GM12874 (cell line): ENCODE results near the gene CLEC16A.

Experiments
- TF ChIP-seq, protein P1 (sequence below): IDR thresholded peaks from 2 replicates; pipeline ENCODE4 v1.5.1; 2011; ENCODE audit warnings: low read depth, mild to moderate bottlenecking, control low read depth, low read length, moderate library complexity; ENCODE audit not compliant: insufficient read depth

Gene CLEC16A

DNA sequence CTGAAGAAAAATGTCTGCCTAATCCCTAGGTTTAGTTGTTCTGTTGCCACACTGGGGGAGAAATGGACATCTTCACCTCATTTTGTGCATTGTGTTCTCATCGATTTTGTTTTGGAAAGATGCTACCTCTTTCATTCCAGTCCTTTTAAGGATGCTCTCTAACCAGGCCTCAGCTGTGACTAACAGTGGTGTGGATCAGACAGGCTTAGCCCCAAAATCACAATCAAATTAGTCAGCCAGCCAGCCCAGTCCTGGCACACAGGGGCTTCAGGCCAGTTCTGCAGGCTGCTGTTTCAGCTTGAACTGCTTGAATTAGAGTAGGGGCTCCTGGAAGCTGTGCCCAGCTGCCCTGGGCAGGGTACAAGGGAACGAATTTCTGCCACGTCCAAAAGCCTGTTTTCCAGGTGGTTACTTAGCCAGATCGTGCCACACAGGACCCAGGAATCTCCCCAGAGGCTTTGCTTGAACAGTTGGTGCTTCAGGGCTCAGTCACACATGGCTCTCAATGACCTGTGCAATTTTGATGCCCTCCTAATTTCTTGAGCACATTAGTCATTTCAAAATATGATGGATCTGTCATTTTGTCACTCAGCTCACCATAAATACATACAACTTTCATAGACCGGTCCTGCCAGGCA lies 60.7 kb downstream of the CLEC16A start:
- TF ChIP-seq, protein P1, sequence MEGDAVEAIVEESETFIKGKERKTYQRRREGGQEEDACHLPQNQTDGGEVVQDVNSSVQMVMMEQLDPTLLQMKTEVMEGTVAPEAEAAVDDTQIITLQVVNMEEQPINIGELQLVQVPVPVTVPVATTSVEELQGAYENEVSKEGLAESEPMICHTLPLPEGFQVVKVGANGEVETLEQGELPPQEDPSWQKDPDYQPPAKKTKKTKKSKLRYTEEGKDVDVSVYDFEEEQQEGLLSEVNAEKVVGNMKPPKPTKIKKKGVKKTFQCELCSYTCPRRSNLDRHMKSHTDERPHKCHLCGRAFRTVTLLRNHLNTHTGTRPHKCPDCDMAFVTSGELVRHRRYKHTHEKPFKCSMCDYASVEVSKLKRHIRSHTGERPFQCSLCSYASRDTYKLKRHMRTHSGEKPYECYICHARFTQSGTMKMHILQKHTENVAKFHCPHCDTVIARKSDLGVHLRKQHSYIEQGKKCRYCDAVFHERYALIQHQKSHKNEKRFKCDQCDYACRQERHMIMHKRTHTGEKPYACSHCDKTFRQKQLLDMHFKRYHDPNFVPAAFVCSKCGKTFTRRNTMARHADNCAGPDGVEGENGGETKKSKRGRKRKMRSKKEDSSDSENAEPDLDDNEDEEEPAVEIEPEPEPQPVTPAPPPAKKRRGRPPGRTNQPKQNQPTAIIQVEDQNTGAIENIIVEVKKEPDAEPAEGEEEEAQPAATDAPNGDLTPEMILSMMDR = no peak

DNA sequence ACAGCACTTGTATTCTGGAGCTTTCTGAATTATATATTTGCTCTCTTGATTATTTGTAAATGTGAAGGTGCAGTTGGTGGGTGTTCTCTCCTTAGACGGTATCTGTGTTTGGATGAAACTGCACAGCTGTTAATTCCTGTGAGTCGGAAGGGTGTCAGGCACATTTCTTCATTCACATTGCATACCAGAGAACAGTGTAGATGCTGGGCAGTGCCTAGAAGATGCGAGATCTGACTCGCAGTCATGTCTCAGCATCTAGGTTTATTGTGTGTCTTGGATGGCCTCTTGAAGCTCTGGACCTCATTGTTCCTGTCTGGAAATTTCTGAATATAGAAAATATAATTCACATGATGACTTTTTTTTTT lies 61.2 kb downstream of the CLEC16A start:
- TF ChIP-seq, protein P1 = no peak

DNA sequence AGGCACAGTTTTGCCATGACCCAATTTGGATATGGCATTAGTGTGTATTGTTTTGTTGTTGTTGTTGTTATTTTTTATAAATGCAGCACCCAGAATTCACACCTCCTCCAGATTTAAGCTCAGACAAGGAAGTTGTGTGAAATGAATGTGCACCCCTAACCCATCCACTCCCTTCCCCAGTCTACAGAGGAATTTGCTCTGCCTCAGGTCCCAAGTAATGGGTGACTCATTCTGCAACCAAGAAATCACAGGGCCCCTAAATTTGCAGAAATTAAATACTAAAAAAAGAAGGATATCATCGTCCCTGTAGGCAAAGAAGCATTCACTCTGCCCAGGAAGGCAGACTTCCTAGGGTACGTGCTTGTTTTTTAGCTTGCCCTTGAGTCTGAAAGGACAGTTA lies 62.3 kb downstream of the CLEC16A start:
- TF ChIP-seq, protein P1 = no peak

DNA sequence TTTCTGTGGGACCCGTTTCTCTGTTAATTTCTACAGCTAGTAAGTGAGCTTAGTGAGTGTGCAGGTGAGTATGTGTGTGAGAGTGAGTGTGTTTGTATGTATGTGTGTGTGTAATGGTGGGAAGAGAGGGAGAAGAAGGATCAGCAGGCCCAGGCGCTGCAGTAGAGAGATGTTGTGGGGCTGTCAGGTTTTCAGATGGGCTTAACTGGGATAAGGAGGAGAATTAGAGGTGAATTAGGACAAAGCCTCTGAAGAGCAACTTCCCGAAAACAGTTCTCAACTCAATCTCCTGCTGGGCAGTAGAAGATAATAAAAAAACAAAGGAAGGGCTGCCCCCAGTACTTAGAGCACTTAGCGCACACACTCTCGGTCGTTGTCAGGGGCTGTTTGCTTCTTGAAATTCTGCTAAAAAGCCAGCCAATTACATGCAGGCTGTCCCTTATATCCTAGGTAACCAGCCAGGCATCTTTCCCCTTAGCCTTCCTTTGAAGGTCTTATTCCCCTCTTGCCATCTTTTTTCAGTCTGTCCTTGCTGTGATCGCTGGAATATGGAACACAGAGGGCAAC lies 63.4 kb downstream of the CLEC16A start:
- TF ChIP-seq, protein P1 = no peak

DNA sequence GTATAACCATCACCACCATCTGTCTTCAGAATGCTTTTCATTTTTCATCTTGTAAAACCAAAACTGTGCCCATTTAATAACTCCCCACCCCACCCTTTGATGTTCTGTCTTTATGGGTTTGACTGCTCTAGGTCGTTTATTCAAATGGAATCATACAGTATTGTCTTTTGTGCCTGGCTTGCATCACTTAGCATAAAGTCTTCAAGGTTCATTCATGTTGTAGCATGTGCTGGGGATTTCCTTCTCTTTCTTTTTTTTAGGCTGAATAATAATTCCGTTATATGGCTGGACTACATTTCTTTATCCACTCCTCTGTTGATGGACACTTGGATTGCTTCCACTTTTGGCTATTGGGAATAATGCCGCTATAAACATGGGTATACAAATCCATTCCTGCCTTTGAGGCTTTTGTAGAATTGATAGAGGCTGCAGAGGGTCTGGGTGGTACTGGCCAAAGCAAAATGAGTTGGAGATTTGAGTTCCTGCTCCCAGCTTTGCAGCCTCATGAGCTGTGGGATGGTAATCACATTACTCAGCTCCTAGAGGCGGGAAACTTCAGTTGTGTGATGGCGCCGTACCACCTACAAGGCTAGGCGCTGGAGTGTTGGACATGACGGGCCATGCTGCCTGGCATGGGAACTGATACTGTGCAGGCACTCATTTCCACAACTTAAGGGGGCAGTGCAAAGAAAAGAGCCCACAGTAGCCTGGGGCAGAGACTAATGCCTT lies 64.8 kb downstream of the CLEC16A start:
- TF ChIP-seq, protein P1 = no peak

DNA sequence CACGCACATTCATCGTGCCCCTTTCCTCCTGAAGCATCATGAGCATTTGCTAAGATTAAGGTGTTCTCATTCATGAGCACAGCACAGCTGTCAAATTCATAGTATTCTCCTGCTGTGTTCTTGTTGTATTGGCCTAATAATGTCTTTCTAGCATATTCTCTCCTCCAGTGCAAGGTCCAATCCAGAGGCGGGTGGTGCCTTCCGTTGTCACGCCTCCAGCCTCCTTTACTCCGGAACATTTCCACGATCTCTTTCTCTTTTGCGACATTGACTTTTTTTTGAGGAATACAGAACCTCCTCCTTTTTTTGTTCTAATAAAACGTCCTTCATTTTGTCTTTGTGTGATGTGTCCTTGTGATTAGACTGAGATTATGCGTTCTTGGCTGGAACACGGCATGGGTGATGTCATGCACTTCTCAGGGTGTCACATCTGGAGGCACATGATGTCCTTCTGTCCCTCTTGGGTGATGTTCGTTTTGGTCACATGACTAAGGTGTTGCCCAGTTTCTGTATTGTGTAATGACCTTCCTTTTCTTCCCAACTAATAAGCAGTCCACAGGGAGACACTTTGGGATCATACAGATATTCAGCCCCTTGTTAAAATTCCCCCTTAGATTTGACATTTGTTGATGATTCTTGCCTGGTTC lies 66.3 kb downstream of the CLEC16A start:
- TF ChIP-seq, protein P1 = no peak

DNA sequence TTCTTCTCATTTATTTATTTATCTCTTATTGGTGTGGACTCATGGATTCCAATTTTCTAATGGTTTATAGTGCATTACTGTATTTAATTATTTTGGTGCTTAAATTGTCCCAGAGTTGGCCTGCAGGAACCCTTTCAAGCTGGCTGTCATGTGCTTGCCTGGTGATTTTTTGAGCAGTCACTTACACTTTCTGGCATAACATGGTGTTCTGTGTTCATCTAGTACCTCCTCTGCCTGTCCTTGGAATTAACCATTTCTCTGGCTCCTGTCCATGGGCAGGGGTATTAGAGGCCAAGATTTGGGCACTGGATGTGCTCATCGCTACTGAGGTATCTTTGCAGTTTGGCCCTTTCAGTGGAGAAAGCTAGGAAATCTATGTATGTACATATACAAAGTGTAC lies 67.0 kb downstream of the CLEC16A start:
- TF ChIP-seq, protein P1 = no peak
